Epidermal melanocyte (primary cell): ENCODE data around the gene UCHL5.
"Not testable (repeated sequence)": the region's sequence is repeated elsewhere in the genome, so short reads cannot be mapped to it uniquely, and the experiment has no call there.

Source experiments
- DNase-seq: peaks from one replicate; pipeline ENCODE4 v3.0.0; 2011; ENCODE audit warnings: low spot score; ENCODE audit not compliant: insufficient read length

The UCHL5 gene

GRCh38 chr1:193013005-193013404, 46.2 kb downstream of the UCHL5 start:
- no peak for DNase-seq

- DNase-seq, result no peak
Observed at GRCh38 chr1:193011406-193011805, 47.8 kb downstream of the UCHL5 start.

DNA sequence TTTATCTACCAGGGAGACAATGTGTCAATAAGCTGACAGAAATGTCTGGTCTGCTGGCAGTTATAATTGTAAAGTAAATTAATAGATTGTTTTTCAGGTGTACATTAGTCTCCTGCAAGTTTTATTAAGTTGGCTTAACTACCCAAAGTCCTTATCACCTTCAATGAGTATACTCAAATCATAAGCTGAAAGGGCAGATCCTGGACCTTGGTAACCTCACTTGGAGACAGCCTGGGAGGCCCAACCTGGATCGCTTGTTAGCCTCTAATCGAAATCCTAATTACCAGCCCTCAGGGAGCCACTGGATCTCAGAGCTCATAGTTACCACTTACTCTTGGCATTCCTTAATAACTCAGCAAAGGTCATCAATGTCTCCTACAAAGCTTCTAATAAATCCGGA, 49.7 kb downstream of the UCHL5 start:
- no peak for DNase-seq

DNA sequence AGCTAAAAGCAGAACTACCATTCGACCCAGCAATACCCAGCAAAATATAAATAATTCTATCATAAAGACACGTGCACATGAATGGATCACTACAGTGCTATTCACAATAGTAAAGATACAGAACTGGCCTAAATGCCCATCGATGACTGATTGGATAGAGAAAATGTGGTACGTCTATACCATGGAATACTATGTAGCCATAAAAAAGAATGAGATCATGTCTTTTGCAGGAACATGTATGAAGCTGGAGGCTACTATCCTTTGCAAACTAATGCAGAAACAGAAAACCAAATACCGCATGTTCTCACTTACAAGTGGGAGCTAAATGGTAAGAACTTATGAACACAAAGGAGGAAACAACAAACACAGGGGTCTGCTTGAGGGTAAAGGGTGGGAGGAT, 53.4 kb downstream of the UCHL5 start:
- no peak for DNase-seq

GRCh38 chr1:192998536-192998935, 60.6 kb downstream of the UCHL5 start:
- no peak for DNase-seq

DNA sequence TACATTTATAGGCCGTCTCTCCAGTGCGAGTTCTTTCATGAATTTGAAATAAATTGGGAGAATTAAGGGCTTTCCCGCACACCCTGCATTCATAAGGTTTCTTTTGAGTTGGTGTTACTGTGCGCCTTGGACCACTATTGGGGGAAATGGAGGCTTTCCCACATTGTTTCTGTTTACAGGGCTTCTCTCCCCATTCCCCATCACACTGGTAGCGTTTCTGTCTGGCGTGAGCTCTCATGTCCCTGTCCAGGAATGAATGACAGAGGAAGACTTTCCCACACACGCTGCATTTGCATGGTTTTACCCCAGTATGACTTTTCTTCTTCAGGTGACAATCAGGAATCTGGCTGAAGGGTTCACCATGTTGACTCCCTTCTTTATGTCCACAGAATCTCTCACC, 65.0 kb downstream of the UCHL5 start:
- DNase-seq, result no peak

- no peak for DNase-seq
Observed at GRCh38 chr1:192993426-192994085, 65.6 kb downstream of the UCHL5 start.

GRCh38 chr1:192986748-192987334, 72.3 kb downstream of the UCHL5 start:
- not testable (repeated sequence) for DNase-seq

GRCh38 chr1:192986110-192986747, 72.9 kb downstream of the UCHL5 start:
- no peak for DNase-seq

GRCh38 chr1:192984080-192984479, 75.1 kb downstream of the UCHL5 start:
- no peak for DNase-seq

GRCh38 chr1:192983349-192983980, 75.7 kb downstream of the UCHL5 start:
- no peak for DNase-seq

GRCh38 chr1:192980856-192981255, 78.3 kb downstream of the UCHL5 start:
- DNase-seq, result no peak

- DNase-seq, result not testable (repeated sequence)
Observed at GRCh38 chr1:192980334-192980733, 78.8 kb downstream of the UCHL5 start.

GRCh38 chr1:192979542-192979941, 79.6 kb downstream of the UCHL5 start:
- no peak for DNase-seq

GRCh38 chr1:192978195-192978710, 80.9 kb downstream of the UCHL5 start:
- DNase-seq, result no peak

DNA sequence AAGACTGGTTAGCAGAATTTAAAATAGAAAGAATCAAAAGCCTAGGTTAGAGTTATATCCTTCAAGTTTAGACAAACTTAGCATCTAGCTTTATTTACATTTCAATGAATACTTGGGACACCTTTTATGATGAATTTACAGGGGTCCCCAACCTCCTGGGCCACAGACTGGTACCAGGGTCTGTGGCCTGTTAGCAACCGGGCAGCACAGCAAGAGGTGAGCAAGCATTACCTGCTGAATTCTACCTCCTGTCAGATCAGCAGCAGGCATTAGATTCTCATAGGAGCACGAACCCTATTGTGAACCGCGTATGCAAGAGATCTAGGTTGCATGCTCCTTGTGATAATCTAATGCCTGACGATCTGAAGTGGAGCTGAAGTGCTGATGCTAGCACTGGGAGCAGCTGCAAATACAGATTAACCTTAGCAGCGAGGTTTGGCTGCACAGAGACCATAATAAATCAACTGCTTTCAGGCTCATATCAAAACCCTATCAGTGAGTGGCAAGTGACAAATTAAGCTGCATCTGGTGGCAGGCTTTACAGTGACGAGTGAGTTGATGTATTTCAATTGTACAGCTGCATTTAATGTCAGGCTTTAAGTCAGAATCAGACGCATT, 82.0 kb downstream of the UCHL5 start:
- no peak for DNase-seq

DNA sequence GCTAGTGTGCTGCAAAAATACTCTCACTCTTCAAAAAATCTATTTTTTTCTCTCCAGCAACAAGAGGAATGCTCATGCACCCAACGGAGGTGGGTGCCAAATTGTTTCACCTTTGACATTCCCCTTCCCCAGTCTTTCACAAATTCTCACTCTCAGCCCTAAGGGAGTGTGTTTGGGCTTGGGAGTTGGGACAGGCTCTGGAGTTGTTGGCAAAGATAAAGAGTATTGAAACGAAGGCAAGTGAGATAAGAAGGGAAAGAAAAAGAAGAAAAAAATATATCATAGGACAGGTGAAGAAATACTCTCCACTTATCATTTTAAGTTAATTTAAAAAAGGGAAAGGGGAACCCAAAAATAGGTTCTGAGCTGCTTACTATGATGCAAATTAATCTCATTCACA, 82.6 kb downstream of the UCHL5 start:
- no peak for DNase-seq

- DNase-seq, result no peak
Observed at GRCh38 chr1:192974701-192975100, 84.5 kb downstream of the UCHL5 start.

GRCh38 chr1:192973988-192974387, 85.2 kb downstream of the UCHL5 start:
- DNase-seq, result no peak

DNA sequence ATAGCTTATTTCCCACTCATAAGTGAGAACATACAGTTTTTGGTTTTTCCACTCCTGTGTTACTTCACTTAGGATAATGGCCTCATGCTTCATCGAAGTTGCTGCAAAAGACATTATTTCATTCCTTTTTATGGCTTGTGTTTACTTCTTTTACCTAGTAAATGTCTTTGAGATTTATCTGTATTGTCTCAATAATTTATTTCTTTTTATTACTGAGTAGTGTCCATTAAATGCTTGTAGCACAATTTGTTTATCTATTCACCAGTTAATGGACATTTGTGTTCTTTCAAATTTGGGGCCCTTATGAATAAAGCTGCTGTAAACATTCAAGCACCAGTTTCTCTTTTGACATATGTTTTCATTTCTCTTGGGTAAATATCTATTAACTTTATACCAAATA, 86.0 kb downstream of the UCHL5 start:
- no peak for DNase-seq

DNA sequence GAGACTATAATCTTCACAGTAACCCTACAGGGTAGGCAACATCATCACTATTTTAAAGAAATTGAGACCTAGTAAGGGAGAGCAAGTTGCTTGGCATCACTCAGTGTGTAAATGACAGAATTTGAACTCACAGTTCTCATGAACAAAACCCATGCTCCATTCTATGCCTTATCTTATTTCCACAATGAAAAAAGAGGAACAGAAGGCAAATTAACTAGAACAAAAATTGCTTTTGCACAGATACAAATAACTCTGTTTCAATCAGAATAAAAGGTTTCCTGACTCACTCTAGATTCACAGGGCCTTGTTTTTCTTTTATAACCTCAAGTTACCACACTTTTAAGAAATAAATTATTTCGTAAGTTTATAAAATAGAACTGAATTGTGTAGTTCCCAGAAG, 90.1 kb downstream of the UCHL5 start:
- DNase-seq, result no peak

DNA sequence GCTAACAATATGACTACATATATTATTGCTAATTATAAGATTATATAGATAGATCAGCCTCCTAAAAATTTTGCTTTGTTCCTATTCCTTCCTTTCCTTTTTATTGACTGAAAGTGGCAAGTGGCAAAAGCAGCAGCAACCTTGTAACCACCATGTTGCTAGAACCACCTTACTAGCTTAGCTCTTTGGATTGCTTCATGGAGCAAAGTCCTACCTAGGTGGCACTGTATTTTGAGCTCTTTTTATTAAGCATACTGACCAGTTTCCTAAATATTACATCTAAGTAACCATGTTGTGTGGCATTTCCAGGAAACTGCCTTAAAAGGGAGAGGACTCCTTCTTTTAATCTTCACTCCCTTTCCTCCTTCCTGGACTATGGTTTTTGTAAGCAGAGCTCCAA, 90.8 kb downstream of the UCHL5 start:
- DNase-seq, result no peak
